Measurements from ENCODE around the gene HDAC10.
"Not testable (repeated sequence)": the region's sequence is repeated elsewhere in the genome, so short reads cannot be mapped to it uniquely, and the experiment has no call there.

Gene HDAC10

GRCh38 chr22:50285568-50286229, 34.6 kb upstream of the HDAC10 start:
- DNase-seq (ENCODE audit: low read depth in 2 of 2) = no peak

GRCh38 chr22:50284479-50284878, 33.4 kb upstream of the HDAC10 start:
- DNase-seq (ENCODE audit: low read depth in 2 of 2) = no peak

- DNase-seq (ENCODE audit: low read depth in 2 of 2) = no peak
These were observed 32.8 kb upstream of the HDAC10 start for GRCh38 chr22:50283821-50284220.

- no peak for DNase-seq (ENCODE audit: low read depth in 2 of 2)
These were observed 31.5 kb upstream of the HDAC10 start for GRCh38 chr22:50282361-50283155.

GRCh38 chr22:50281957-50282356, 30.9 kb upstream of the HDAC10 start:
- no peak for DNase-seq (ENCODE audit: low read depth in 2 of 2)

GRCh38 chr22:50281384-50281760, 30.3 kb upstream of the HDAC10 start:
- no peak for DNase-seq (ENCODE audit: low read depth in 2 of 2)

GRCh38 chr22:50280708-50281383, 29.8 kb upstream of the HDAC10 start:
- no peak for DNase-seq (ENCODE audit: low read depth in 2 of 2)

GRCh38 chr22:50280022-50280707, 29.1 kb upstream of the HDAC10 start:
- DNase-seq (ENCODE audit: low read depth in 2 of 2) = no peak

- no peak for DNase-seq (ENCODE audit: low read depth in 2 of 2)
These were observed 28.0 kb upstream of the HDAC10 start for GRCh38 chr22:50278956-50279619.

GRCh38 chr22:50278461-50278860, 27.4 kb upstream of the HDAC10 start:
- DNase-seq (ENCODE audit: low read depth in 2 of 2) = no peak

GRCh38 chr22:50277761-50278160, 26.7 kb upstream of the HDAC10 start:
- DNase-seq (ENCODE audit: low read depth in 2 of 2) = no peak

GRCh38 chr22:50276143-50276542, 25.1 kb upstream of the HDAC10 start:
- DNase-seq (ENCODE audit: low read depth in 2 of 2) = peak; percentile 27 to 45

- no peak for DNase-seq (ENCODE audit: low read depth in 2 of 2)
These were observed 24.4 kb upstream of the HDAC10 start for GRCh38 chr22:50275181-50276055.

- DNase-seq (ENCODE audit: low read depth in 2 of 2) = no peak
These were observed 23.7 kb upstream of the HDAC10 start for GRCh38 chr22:50274771-50275170.

GRCh38 chr22:50274311-50274710, 23.2 kb upstream of the HDAC10 start:
- peak in 1 of 2 donors; percentile 31 for DNase-seq (ENCODE audit: low read depth in 2 of 2)

GRCh38 chr22:50273781-50274180, 22.7 kb upstream of the HDAC10 start:
- DNase-seq (ENCODE audit: low read depth in 2 of 2) = not testable (repeated sequence)

GRCh38 chr22:50273352-50273751, 22.3 kb upstream of the HDAC10 start:
- not testable (repeated sequence) for DNase-seq (ENCODE audit: low read depth in 2 of 2)

GRCh38 chr22:50272044-50272802, 21.2 kb upstream of the HDAC10 start:
- DNase-seq (ENCODE audit: low read depth in 2 of 2) = no peak

GRCh38 chr22:50271519-50271970, 20.5 kb upstream of the HDAC10 start:
- peak; percentile 42 to 53 for DNase-seq (ENCODE audit: low read depth in 2 of 2)

Measured in stimulated activated CD4-positive, alpha-beta T cell treated with anti-CD3 and anti-CD28 coated beads, Interleukin-4, amount 100 ng/mL, for 48 hours (primary cell).